GM19372 (cell line): ENCODE results near the gene VRK2.
"Not testable (repeated sequence)": the region's sequence is repeated elsewhere in the genome, so short reads cannot be mapped to it uniquely, and the experiment has no call there.

Experiments
- ATAC-seq: cut with Tn5 transposase; IDR thresholded peaks from one replicate; pipeline ENCODE4 v1.9.1; 2021; ENCODE audit warnings: mild to moderate bottlenecking, low read depth, moderate library complexity; ENCODE audit not compliant: unreplicated experiment

Gene VRK2

DNA sequence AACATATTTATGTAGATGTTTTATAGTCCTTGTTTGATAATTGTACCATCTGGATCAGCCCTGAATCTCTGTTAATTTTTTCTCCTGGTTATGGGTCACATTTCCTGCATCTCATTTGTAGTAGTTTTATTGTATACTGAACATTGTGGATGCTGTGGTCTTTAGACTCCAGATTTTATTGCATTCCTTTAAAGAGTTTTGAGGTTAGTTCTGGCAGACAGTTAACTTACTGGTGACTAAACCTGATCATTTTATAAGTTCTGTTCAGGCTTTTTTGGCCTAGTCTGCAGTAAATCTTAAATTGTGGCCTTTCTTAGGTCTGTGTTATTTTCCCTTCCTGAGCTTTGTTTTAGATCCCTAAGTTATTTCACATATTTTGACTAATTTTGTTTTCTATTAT lies 110.2 kb downstream of the VRK2 start:
- no peak for ATAC-seq

DNA sequence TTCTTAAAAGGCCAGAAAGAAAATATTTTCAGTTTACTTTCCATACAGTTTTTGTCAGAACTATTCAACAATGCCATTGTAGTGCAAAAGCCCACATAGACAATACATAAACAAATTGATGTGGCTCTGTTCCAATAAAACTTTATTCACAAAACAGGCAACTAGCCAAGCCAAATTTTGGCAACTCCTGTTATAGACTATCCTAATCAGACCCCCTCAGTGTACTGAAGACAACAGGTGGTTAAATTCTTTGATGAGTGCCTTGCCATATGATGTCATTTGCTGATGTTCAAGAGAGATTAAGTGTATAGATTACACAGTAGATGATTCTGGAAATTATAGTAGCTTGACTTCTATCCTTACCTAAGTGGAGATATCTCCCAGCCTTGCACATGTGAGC lies 111.1 kb downstream of the VRK2 start:
- ATAC-seq = no peak

DNA sequence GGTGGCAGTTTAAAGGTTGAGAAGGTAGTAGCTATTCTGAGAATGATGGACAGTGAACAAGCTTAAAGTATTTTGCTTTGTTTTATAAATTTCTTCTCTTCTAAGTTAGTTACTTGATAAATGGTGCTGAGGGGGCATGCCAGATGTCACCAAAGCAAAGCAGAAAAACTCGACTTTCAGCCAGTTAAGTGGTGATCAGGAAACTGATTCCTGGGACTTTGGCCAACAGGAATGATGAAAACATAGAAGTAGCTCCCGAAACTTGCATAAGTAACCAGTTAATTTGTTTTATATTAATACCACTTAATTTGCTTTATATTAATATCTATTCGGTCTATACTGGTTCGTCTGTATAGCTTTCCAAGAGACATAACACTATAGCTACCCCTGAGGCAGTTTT lies 111.9 kb downstream of the VRK2 start:
- no peak for ATAC-seq

DNA sequence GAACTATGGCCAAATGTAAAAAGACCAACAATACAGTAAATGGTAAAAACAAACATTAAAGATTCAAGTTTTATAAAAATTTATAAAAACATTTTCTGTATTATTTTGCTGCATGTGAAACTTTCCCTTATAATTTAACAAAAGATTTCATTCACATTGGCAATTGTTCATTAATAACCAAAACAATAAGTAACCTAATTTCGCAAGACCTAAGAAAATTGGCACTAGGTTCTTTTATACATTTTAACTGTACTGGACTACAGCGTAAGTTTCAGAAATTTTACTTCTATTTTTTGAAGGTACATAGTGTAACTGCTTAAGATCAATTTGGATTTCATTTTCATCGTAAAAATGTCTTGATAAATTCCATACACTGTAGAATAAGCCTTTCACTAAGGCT lies 117.3 kb downstream of the VRK2 start:
- no peak for ATAC-seq

DNA sequence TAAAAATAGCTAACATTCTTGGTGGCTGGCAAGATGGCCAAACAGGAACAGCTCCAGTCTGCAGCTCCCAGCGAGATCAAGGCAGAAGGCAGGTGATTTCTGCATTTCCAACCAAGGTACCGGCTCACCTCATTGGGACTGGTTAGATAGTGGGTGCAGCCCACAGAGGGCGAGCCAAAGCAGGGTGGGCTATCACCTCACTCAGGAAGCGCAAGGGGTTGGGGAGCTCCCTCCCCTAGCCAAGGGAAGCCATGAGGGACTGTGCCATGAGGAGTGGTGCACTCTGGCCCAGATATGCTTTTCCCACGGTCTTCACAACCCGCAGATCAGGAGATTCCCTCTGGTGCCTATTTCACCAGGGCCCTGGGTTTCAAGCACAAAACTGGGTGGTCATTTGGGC lies 121.5 kb downstream of the VRK2 start:
- ATAC-seq = not testable (repeated sequence)

DNA sequence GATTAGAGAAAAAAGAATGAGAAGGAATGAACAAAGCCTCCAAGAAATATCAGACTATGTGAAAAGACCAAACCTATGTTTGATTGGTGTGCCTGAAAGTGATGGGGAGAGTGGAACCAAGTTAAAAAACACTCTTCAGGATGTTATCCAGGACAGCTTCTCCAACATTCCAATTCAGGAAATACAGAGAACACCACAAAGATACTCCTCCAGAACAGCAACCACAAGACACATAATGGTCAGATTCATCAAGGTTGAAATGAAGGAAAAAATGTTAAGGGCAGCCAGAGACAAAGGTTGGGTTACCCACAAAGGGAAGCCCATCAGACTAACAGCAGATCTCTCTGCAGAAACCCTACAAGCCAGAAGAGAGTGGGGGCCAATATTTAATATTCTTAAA lies 123.2 kb downstream of the VRK2 start:
- not testable (repeated sequence) for ATAC-seq

DNA sequence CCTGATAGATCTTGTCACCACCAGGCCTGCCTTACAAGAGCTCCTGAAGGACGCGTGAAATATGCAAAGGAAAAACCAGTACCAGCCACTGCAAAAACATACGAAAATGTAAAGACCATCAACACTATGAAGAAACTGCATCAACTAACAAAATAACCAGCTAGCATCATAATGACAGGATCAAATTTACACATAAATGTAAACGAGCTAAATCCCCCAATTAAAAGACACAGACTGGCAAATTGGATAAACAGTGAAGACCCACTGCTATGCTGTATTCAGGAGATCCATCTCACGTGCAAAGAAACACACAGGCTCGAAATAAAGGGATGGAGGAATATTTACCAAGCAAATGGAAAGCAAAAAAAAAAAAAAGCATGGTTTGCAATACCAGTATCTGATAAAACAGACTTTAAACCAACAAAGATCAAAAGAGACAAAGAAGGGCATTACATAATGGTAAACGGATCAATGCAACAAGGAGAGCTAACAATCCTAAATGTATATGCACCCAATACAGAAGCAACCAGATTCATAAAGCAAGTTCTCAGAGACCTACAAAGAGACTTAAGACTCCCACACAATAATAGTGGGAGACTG lies 123.8 kb downstream of the VRK2 start:
- not testable (repeated sequence) for ATAC-seq

DNA sequence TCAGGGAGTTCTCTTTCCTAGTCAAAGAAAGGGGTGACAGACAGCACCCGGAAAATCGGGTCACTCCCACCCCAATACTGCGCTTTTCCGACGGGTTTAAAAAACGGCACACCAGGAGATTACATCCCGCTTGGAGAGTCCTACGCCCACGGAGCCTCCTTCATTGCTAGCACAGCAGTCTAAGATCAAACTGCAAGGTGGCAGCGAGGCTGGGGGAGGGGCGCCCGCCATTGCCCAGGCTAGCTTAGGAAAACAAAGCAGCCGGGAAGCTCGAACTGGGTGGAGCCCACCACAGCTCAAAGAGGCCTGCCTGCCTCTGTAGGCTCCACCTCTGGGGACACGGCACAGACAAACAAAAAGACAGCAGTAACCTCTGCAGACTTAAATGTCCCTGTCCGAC lies 125.2 kb downstream of the VRK2 start:
- ATAC-seq = not testable (repeated sequence)

DNA sequence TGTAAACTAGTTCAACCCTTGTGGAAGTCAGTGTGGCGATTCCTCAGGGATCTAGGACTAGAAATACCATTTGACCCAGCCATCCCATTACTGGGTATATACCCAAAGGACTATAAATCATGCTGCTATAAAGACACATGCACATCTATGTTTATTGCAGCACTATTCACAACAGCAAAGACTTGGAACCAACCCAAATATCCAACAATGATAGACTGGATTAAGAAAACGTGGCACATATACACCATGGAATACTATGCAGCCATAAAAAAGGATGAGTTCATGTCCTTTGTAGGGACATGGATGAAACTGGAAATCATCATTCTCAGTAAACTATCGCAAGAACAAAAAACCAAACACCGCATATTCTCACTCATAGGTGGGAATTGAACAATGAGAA lies 130.6 kb downstream of the VRK2 start:
- not testable (repeated sequence) for ATAC-seq

DNA sequence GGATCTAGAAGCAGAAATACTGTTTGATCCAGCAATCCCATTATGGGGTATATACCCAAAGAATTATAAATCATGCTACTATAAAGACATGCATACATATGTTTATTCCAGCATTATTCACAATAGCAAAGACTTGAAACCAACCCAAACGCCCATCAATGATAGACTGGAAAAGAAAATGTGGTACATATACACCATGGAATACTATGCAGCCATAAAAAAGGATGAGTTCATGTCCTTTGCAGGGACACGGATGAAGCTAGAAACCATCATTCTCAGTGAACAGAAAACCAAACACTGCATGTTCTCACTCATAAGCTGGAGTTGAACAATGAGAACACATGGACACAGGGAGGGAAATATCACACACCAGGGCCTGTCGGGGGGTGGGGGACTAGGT lies 133.6 kb downstream of the VRK2 start:
- ATAC-seq = not testable (repeated sequence)

DNA sequence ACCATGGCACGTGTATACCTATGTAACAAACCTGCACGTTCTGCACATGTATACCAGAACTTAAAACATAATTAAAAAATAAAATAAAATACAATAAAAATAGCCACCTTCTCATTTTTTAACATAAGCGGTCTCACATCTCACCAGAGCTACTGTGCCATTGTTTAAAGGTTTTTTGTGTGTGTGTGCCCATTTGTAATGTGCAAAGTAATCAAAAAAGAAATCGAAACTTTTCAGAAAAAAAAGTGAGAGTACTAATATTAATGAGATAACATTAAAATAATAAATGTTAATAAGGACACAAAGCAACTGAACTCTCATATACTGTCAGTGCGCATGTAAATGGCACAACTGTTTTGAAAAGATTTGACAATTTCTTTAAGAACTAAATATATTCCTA lies 134.0 kb downstream of the VRK2 start:
- no peak for ATAC-seq

DNA sequence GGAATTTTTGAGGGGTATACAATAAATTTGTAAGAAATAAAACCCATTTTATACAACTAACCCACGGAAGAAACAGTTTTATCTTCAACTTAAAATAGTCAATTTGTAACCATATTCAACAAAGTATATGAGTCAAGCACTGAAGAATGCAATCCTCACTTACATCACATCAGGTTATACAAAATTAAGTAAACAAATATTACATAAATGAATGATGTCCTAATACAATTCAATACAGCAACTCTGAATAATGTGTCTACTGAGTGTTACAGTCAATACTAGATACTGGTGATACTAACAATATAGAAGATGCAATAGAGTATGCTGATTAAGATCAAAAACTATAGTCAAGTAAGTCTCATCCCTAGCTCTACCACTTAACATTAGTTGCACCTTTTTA lies 135.9 kb downstream of the VRK2 start:
- ATAC-seq = no peak

DNA sequence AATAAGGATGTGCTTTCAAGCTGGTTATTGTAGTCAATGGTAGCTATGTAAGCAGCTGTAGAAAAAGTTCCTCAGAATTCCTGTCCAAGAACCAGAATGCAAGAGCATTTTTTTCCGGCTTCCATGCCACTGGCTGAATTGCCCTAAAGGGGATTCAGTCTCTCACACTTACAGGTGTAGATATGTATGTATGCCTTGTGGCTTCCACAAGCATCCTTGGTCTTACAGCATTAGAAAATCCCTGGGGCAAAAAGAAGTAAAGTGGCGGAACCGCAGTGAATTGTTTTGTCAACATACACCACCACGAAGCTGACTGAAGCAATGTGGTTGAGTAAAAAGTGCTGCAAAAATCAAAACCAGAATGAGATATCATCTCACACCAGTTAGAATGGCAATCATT lies 139.9 kb downstream of the VRK2 start:
- no peak for ATAC-seq

DNA sequence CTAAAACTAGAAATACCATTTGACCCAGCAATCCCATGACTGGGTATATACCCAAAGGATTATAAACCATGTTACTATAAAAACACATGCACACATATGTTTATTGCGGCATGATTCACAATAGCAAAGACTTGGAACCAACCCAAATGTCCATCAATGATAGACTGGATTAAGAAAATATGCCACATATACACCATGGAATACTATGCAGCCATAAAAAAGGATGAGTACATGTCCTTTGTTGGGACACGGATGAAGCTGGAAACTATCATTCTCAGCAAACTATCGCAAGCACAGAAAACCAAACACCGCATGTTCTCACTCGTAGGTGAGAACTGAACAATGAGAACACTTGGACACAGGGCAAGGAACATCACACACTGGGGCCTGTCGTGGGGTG lies 140.4 kb downstream of the VRK2 start:
- ATAC-seq = not testable (repeated sequence)

DNA sequence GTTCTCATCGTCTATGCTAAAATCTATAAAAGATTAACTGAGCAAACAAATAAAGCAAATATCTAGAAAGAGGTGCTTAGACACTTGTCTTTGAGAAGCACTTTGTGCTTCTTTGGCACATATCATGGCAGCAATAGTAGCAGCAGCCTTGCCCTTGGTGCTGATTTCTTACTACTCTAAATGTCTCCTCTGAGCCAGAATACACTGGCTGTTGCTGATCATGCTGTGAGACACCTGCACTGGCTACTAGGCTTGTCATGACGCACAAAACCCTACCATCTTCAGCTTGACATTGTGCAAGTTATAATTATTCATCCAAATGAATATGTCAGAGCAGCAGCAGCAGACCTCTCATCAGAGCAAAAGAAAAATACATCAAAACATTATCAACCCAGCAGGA lies 147.9 kb downstream of the VRK2 start:
- no peak for ATAC-seq

DNA sequence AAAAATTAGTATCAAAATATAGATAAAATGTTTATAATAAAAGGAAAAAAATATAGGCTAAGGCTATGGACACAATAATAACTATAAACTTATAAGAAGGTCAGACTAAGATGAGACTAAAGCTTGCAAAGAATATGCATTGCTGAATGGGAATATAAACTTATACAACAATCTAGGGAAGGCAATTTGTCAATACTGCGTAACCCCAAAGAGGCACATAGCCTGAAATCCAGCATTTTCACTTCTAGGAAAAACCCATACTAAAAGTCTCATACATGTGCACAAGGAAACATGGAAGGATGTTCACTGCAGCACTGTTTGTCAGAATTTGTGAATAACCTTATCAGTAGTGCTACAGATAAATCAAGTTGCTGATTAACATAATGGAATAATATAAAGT lies 149.1 kb downstream of the VRK2 start:
- no peak for ATAC-seq

DNA sequence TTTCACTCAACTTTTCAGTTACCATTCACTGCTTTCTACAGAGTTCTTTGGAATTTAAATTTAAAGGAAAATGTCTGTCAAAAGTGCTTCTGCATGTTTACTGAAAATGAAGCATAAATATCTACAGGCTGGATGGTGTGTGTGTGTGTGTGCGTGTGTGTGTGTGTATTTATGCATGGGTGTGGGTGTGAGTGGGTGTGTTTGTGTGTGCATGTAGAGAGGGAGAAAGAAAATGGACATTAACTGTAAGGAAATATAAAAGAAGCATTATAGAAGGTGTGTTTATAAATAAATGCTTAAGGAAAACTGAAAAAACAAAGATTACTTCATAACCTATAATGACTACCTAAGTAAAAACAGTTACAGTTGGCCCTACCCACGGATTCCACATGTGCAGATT lies 151.3 kb downstream of the VRK2 start:
- ATAC-seq = no peak

DNA sequence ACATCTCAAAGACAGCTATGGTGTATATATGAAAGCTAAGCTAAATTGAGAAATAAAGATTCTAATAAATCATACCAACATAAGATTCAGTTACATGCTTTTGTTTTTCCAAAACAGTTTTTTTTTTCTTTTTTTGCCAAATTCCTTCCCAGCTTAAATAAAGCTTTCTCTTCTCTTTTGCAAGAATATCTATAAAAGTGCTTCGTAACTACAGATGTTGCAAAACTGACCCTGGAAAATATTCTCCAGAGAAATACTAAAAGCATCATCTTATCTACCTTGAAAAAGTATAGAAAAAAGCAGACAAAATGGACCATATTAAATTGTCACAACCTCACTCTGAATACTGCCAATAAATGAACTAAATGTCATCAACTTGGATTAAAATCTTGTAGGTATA lies 155.8 kb downstream of the VRK2 start:
- ATAC-seq = no peak

DNA sequence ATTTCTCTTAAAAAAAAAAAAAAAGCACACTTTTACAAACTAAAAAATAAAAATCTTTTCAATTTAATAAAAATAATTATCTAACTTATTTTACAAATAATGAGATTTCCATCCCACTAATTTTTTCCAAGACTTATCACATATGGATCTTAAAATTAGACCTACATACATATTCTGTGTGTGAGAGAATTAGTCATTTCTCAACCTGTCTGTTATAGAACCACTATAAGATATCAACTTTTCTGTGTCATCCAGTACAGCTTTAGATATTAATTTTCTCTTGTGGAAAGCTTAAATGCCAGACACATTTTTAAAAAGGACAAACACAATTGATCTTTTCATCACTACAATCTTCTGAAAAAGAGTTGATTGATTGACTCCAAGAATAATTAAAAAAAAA lies 156.4 kb downstream of the VRK2 start:
- ATAC-seq = no peak

DNA sequence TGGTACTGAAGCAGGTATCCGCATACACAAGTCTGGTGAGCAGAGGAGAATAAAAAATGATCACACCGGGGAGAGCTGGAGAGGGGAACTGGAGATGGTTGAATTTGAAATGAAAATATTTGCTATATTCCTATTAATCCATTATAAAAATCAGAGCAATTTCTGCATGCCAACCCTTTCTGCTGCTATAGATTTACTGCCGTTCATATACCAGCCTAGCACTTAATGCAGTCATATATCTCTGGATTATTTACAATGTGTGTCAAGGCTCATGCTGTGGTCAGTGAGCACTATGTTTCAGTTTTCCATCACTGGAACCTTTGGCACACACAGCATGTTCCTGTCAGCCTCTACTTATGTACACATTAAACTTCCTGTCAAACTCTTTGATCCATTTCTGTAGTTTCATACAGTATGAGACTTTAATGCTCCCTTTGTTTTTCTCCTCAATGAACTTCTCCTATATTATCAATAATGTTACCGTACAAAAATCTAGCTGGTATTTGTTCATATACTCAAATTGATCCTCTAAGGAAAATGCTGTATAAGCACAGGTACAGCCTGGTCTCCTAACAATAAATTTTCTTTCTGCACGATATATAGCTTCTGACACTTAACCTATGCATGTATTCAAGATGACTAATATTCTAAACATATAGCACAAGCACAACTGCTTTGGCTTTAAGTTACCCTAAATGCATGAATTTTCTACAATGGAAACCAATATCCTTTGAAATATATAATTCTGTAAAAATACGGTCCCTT lies 157.8 kb downstream of the VRK2 start:
- no peak for ATAC-seq

DNA sequence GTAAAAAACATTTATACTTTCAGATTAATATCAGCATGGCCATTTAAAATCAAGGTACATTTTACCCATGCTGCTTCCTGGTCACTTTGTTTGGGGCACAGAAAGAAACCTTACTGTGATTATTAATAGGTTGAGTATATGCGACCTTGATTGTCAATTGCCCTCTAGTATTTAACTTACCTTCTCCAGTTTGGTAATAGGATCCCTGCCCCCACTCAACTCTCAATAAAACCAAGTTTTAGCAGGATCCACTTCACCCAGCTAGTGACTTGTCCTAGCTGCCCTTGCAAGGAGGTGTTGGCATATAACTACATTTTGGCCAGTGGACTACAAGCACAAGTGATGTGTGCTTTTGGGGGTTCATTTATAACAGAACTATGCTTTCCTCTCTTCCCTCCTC lies 160.2 kb downstream of the VRK2 start:
- ATAC-seq = no peak

DNA sequence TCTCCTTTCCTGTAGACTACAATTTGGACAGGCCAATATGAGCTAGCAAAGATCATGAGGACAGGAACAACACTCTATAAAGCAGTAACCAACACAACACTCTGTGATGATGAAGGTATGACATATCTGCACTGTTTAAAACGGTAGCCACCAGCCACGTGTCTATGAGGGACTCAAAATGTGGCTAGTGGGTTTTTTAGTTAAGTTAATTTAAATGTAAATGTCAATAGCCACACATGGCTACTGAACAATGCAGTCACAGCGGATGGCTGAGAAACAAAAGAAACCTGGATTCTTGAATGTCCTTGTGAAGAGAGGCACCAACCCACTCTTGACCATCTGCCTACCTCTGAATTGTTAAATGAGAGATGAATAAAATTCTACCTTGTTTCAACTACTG lies 160.6 kb downstream of the VRK2 start:
- ATAC-seq = no peak
